ENCODE results near the gene MEF2B.

The MEF2B gene

GRCh38 chr19:19215792-19216191 is 45.7 kb upstream of the MEF2B start:
- no peak overlapping the region for H3K4me3 ChIP-seq (ENCODE audit: insufficient read depth, low read length, poor library complexity, severe bottlenecking)
- no peak overlapping the region for H3K27ac ChIP-seq (ENCODE audit: low read depth, low read length)
- H3K4me2 ChIP-seq (ENCODE audit: low read depth, low read length, poor library complexity, severe bottlenecking), result no peak overlapping the region
- H2AFZ ChIP-seq (ENCODE audit: low read depth, low read length, severe bottlenecking), result no peak overlapping the region
- H3K79me2 ChIP-seq (ENCODE audit: insufficient read depth, low read length), result no peaks in the 10 kb centered on the region
- H4K20me1 ChIP-seq (ENCODE audit: low read depth, low read length), result no peaks in the 10 kb centered on the region
- no peaks in the 10 kb centered on the region for H3F3A ChIP-seq (ENCODE audit: insufficient read depth)
- TF ChIP-seq CTCF (IDR thresholded peaks at IDR 0.05; ENCODE audit: insufficient read depth, low read length, poor library complexity, severe bottlenecking), result no peak
- no peak for TF ChIP-seq EZH2phosphoT487 (conservative IDR thresholded peaks at IDR 0.05; ENCODE audit: low read length)
- no peaks in the 10 kb centered on the region for H3K9me3 ChIP-seq (ENCODE audit: insufficient read depth, low read length)
- H3K36me3 ChIP-seq (ENCODE audit: low read length), result no peaks in the 10 kb centered on the region
- H3K9ac ChIP-seq (ENCODE audit: low read length), result no peak overlapping the region
- no peaks in the 10 kb centered on the region for H3K9me2 ChIP-seq (replicated peaks; ENCODE audit: insufficient read depth, low read length)
- H3K27me3 ChIP-seq (ENCODE audit: low read length), result no peaks in the 10 kb centered on the region

GRCh38 chr19:19214892-19215291 is 44.8 kb upstream of the MEF2B start:
- H4K20me1 ChIP-seq (ENCODE audit: low read depth, low read length), result no peaks in the 10 kb centered on the region
- H3K9me2 ChIP-seq (replicated peaks; ENCODE audit: insufficient read depth, low read length), result no peaks in the 10 kb centered on the region
- H3K9me3 ChIP-seq (ENCODE audit: insufficient read depth, low read length), result no peaks in the 10 kb centered on the region
- H3K27me3 ChIP-seq (ENCODE audit: low read length), result no peaks in the 10 kb centered on the region
- H3K36me3 ChIP-seq (ENCODE audit: low read length), result no peaks in the 10 kb centered on the region
- no peaks in the 10 kb centered on the region for H3K79me2 ChIP-seq (ENCODE audit: insufficient read depth, low read length)
- no peak overlapping the region for H3K4me2 ChIP-seq (ENCODE audit: low read depth, low read length, poor library complexity, severe bottlenecking)
- H3K9ac ChIP-seq (ENCODE audit: low read length), result no peak overlapping the region
- H3K27ac ChIP-seq (ENCODE audit: low read depth, low read length), result no peak overlapping the region
- no peaks in the 10 kb centered on the region for H3F3A ChIP-seq (ENCODE audit: insufficient read depth)
- TF ChIP-seq EZH2phosphoT487 (conservative IDR thresholded peaks at IDR 0.05; ENCODE audit: low read length), result no peak
- no peak for TF ChIP-seq CTCF (IDR thresholded peaks at IDR 0.05; ENCODE audit: insufficient read depth, low read length, poor library complexity, severe bottlenecking)
- no peak overlapping the region for H3K4me3 ChIP-seq (ENCODE audit: insufficient read depth, low read length, poor library complexity, severe bottlenecking)
- no peak overlapping the region for H2AFZ ChIP-seq (ENCODE audit: low read depth, low read length, severe bottlenecking)

- Histone ChIP-seq H3K9me2 (replicated peaks; ENCODE audit: insufficient read depth, low read length) (no peaks in the 10 kb centered on the region), H3K4me2 (ENCODE audit: low read depth, low read length, poor library complexity, severe bottlenecking) (no peak overlapping the region), H3K4me3 (ENCODE audit: insufficient read depth, low read length, poor library complexity, severe bottlenecking) (no peak overlapping the region), H3K9ac (ENCODE audit: low read length) (no peak overlapping the region), H3K9me3 (ENCODE audit: insufficient read depth, low read length) (no peaks in the 10 kb centered on the region), H3K27ac (ENCODE audit: low read depth, low read length) (no peak overlapping the region), H3K79me2 (ENCODE audit: insufficient read depth, low read length) (no peaks in the 10 kb centered on the region), H3K36me3 (ENCODE audit: low read length) (no peaks in the 10 kb centered on the region), H2AFZ (ENCODE audit: low read depth, low read length, severe bottlenecking) (no peak overlapping the region), H3K27me3 (ENCODE audit: low read length) (no peaks in the 10 kb centered on the region), H4K20me1 (ENCODE audit: low read depth, low read length) (no peaks in the 10 kb centered on the region), H3F3A (ENCODE audit: insufficient read depth) (no peaks in the 10 kb centered on the region)
- TF ChIP-seq EZH2phosphoT487 (conservative IDR thresholded peaks at IDR 0.05; ENCODE audit: low read length) (no peak), CTCF (IDR thresholded peaks at IDR 0.05; ENCODE audit: insufficient read depth, low read length, poor library complexity, severe bottlenecking) (no peak)
Observed at GRCh38 chr19:19214159-19214490, 44.1 kb upstream of the MEF2B start.

Measured in SU-DHL-6 (cell line).